Endothelial cell of umbilical vein (primary cell): Measurements from ENCODE around the gene PHLPP1. TPM values are rescaled to one million over a fixed set of nuclear protein-coding genes. Genes with fewer than 3 reads are reported as not detected.
A peak's percentile ranks its signal among the peaks of the same experiment; 100 is the strongest.

Experiments used
- BruUV-seq: library from RNA; stranded (reverse); fragments of 400-500 nt; replicated peaks from 2 replicates; lab custom pipeline; 2021; lab: Mats Ljungman, UMichigan
- CTCF ChIA-PET: fragments of 300-600, 350-600 bp; sonication (Branson Sonifier 250); formaldehyde crosslinking; loops from one replicate; lab custom pipeline; 2021; ENCODE audit warnings: antibody characterized with exemption, inconsistent platforms; lab: Charles Lee
- POLR2A ChIA-PET: fragments of 300-600, 350-600 bp; sonication (Branson Sonifier 250); formaldehyde crosslinking; loops from one replicate; lab custom pipeline; 2021; ENCODE audit warnings: antibody characterized with exemption, inconsistent platforms; lab: Charles Lee
- DNase-seq: peaks from one replicate; pipeline ENCODE4 v3.0.0-alpha.2; 2011; ENCODE audit warnings: low read depth, low spot score
- FAIRE-seq: peaks from 2 replicates; lab custom pipeline; 2011; peaks lifted over from hg19 to GRCh38; lab: Jason Lieb, UNC
- H2AFZ ChIP-seq: 2 replicates; pipeline ENCODE4 v1.6.0; 2012; ENCODE audit warnings: low read depth, low read length, control low read depth, inconsistent platforms
- H3K27ac ChIP-seq: 2 replicates; pipeline ENCODE4 v1.5.1; 2011; ENCODE audit warnings: low read depth, mild to moderate bottlenecking, control low read depth, low read length, moderate library complexity; ENCODE audit not compliant: insufficient read depth
- H3K27me3 ChIP-seq, 2 experiments: 2 replicates each; pipeline versions ENCODE4 v1.6.0 to v1.6.1; 2011; ENCODE audit warnings: low read length in 2 of 2, mixed read lengths in 1 of 2; ENCODE audit not compliant: control insufficient read depth in 2 of 2, insufficient read depth in 2 of 2
- H3K36me3 ChIP-seq, 2 experiments: 2 replicates in 1 of 2; 3 replicates in 1 of 2; pipeline ENCODE4 v1.5.1; 2011; ENCODE audit warnings: low read length in 2 of 2, mild to moderate bottlenecking in 1 of 2, moderate library complexity in 1 of 2; ENCODE audit not compliant: control insufficient read depth in 2 of 2, insufficient read depth in 2 of 2; ENCODE audit errors: extremely low read depth in 1 of 2
- H3K4me1 ChIP-seq: 3 replicates; pipeline ENCODE4 v1.5.1; 2011; ENCODE audit warnings: mild to moderate bottlenecking, low read length; ENCODE audit not compliant: control insufficient read depth, insufficient read depth; ENCODE audit errors: extremely low read depth
- H3K4me2 ChIP-seq: 2 replicates; pipeline ENCODE4 v1.6.1; 2011; ENCODE audit warnings: low read length, control low read depth, mixed read lengths; ENCODE audit not compliant: insufficient read depth
- H3K4me3 ChIP-seq, 3 experiments: fragments of 200-600 bp in 1 of 3; sonication (generic), shearing (Covaris generic) in 1 of 3; replicated peaks in 1 of 3; 2 replicates each; pipeline ENCODE4 v1.5.1; 2011 to 2016; ENCODE audit warnings: control low read depth in 3 of 3, low read length in 3 of 3, mild to moderate bottlenecking in 2 of 3, inconsistent platforms in 1 of 3, low read depth in 1 of 3, moderate library complexity in 1 of 3; ENCODE audit not compliant: insufficient read depth in 1 of 3
- H3K79me2 ChIP-seq: 2 replicates; pipeline ENCODE4 v1.6.0; 2012; ENCODE audit warnings: low read length, inconsistent platforms; ENCODE audit not compliant: control insufficient read depth, insufficient read depth
- H3K9ac ChIP-seq: replicated peaks from 2 replicates; pipeline ENCODE3; 2011; ENCODE audit warnings: low read length, control low read depth; ENCODE audit not compliant: insufficient read depth; ENCODE audit errors: extremely low read depth
- H3K9me1 ChIP-seq: replicated peaks from 3 replicates; pipeline ENCODE4 v1.6.0; 2011; ENCODE audit warnings: mild to moderate bottlenecking, low read length; ENCODE audit not compliant: control insufficient read depth, insufficient read depth; ENCODE audit errors: extremely low read depth
- H3K9me3 ChIP-seq: replicated peaks from 2 replicates; pipeline ENCODE4 v1.5.1; 2012; ENCODE audit warnings: low read length, inconsistent platforms; ENCODE audit not compliant: control insufficient read depth, insufficient read depth
- H4K20me1 ChIP-seq: replicated peaks from 2 replicates; pipeline ENCODE3; 2011; ENCODE audit warnings: mild to moderate bottlenecking, low read length; ENCODE audit not compliant: control insufficient read depth, insufficient read depth; ENCODE audit errors: extremely low read depth
- FOS ChIP-seq: IDR thresholded peaks from 2 replicates; pipeline ENCODE4 v1.6.1; 2011; ENCODE audit warnings: mild to moderate bottlenecking, low read length, moderate library complexity, borderline replicate concordance; ENCODE audit not compliant: insufficient read depth
- JUN ChIP-seq: IDR thresholded peaks from 2 replicates; pipeline ENCODE4 v1.6.1; 2011; ENCODE audit warnings: borderline replicate concordance, low read depth; ENCODE audit not compliant: insufficient read length, insufficient read depth
- MYC ChIP-seq: IDR thresholded peaks from one replicate; pipeline ENCODE4 v1.6.1; 2011; ENCODE audit warnings: mild to moderate bottlenecking, low read depth, low read length
- POLR2A ChIP-seq: IDR thresholded peaks from 2 replicates; pipeline ENCODE4 v1.6.1; 2012; ENCODE audit warnings: low read depth, mild to moderate bottlenecking, control low read depth, low read length
- POLR2AphosphoS5 ChIP-seq: IDR thresholded peaks from 2 replicates; pipeline ENCODE4 v1.6.1; 2012; ENCODE audit warnings: low read depth, mild to moderate bottlenecking, control low read depth, low read length, moderate library complexity; ENCODE audit not compliant: insufficient read depth
- dilution Hi-C: fragments of 300-500 bp; cut with MboI; formaldehyde crosslinking; loops from one replicate; pipeline ENCODE4 v1.15.0; 2019; ENCODE audit warnings: low sequenced_read_pairs; ENCODE audit not compliant: extremely low pct_ligation_motif_present
- intact Hi-C: fragments of 100-400 bp; cut with micrococcal nuclease; formaldehyde crosslinking; loops from one replicate; pipeline ENCODE4 v1.10.0; 2022
- polyA plus RNA-seq, 4 experiments: library from polyadenylated mRNA; depleted of rRNA in 3 of 4; stranded (reverse) in 3 of 4; unstranded in 1 of 4; fragments of >200 nt; gene quantifications; 2 replicates each; pipeline versions ENCODE4 v1.2.1 to v1.2.3, GENCODE V29; 2011 to 2012; ENCODE audit warnings: missing spikeins in 1 of 4
- total RNA-seq: library from RNA; stranded (reverse); gene quantifications from 2 replicates; pipeline ENCODE4 v1.2.3, GENCODE V29; 2021
- TF ChIP-seq, protein P1 (sequence below): IDR thresholded peaks from 2 replicates; pipeline ENCODE4 v1.6.1; 2011; ENCODE audit not compliant: insufficient read depth, insufficient read length
- TF ChIP-seq, protein P2 (sequence below), 2 donors: IDR thresholded peaks; 1 replicate in 1 of 2; 2 replicates in 1 of 2; pipeline ENCODE4 v1.5.1; 2011; ENCODE audit warnings: low read length in 2 of 2, mild to moderate bottlenecking in 2 of 2, moderate library complexity in 2 of 2, control low read depth in 1 of 2, inconsistent platforms in 1 of 2, low read depth in 1 of 2; ENCODE audit not compliant: insufficient read depth in 1 of 2; ENCODE audit errors: extremely low read depth in 1 of 2

Gene PHLPP1
- total and polyA plus RNA-seq, 2 donors (not counting 3 experiments of a cell fraction or from before 2014, with no cell fraction given), result 4.0 to 10.8 TPM

DNA sequence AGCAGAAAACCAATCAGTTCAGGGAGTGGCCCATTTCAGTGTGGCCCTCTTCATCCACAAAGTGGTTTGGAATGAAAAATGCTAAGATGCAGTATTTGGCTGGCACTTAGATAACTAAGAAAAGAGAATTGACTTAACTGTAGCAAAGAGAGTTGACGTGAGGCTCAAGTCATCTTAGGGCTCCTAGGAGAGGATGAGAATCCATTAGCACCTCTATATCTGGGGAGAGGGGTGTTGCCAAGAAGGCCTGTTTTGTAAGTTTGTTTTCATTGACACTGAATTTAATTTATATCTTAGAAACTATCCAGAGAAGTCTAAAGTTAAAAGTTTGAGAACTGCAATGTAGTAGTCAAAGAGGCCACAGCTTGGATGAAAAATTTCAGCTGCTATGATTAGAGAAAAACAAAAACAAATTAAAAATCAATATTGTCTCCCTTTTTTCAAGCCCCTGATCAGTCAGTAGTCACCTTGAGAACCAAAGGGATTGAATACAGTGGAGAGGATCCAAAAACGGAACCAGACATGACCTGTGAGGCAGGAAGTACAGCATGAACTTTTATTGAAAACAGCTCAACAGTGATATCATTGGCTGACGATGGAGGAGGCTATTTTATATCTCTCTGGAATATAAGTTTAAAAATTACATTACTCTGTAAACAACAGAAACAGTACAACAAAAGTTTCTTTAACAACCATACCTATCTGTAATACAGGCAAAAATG lies 52.7 kb downstream of the PHLPP1 start:
- Histone ChIP-seq H3K4me1 (peaks cover 9% of the 10 kb centered on the region), H3K9me3 (no peaks in the 10 kb centered on the region), H4K20me1 (no peaks in the 10 kb centered on the region), H3K79me2 (no peaks in the 10 kb centered on the region), H3K36me3 (no peaks in the 10 kb centered on the region), H3K9ac (no peak overlapping the region), H3K27me3 (no peaks in the 10 kb centered on the region), H3K4me2 (peak overlapping the region; percentile 17), H3K9me1 (no peaks in the 10 kb centered on the region), H3K27ac (no peak overlapping the region), H3K4me3 (no peak overlapping the region), H2AFZ (no peak overlapping the region)
- dilution Hi-C loops, result no loop called here
- no TSS peak for BruUV-seq
- no peak for FAIRE-seq
- ChIA-PET POLR2A (no interaction called here), CTCF (interaction anchor here (1.1 to 1.3 kb wide), 3 partner anchors 8 to 110 kb away, joined by 3 read pairs; no protein-coding TSS in a partner anchor)
- intact Hi-C loops, result no loop called here
- TF ChIP-seq POLR2AphosphoS5 (no peak), FOS (no peak), POLR2A (no peak)
- TF ChIP-seq, protein P1, sequence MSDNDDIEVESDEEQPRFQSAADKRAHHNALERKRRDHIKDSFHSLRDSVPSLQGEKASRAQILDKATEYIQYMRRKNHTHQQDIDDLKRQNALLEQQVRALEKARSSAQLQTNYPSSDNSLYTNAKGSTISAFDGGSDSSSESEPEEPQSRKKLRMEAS, result no peak
- DNase-seq, result no peak

DNA sequence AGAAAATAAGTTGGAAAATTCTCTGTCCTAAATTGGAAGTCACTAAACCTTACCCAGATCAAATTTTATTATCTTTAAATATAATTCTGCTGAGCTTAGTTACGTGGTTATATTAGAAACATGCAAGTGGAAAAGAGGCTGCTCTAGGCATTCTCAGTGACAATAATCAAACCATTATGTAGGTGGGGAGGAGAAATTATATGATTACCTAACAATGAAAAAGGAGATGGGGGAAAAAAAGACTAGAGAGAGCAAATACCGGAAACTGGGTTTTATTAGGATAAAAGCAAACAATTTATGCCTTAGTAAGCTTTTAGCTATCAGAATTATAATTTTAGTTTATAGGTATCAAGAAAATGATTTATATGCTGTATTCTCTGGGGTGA lies 53.2 kb downstream of the PHLPP1 start:
- no peak overlapping the region for H3K4me2 ChIP-seq
- intact Hi-C loops, result no loop called here

More for the DNA sequence above, 53.2 kb downstream of the PHLPP1 start:
- Histone ChIP-seq H3K27me3 (no peaks in the 10 kb centered on the region), H4K20me1 (no peaks in the 10 kb centered on the region), H3K4me3 (no peak overlapping the region), H3K4me1 (peaks cover 9% of the 10 kb centered on the region), H3K9me1 (no peaks in the 10 kb centered on the region), H2AFZ (no peak overlapping the region), H3K36me3 (no peaks in the 10 kb centered on the region), H3K27ac (no peak overlapping the region), H3K79me2 (no peaks in the 10 kb centered on the region), H3K9ac (no peak overlapping the region), H3K9me3 (no peaks in the 10 kb centered on the region)
- DNase-seq (no peak), FAIRE-seq (no peak)
- CTCF ChIA-PET, result interaction anchor here (1.1 to 1.3 kb wide), 3 partner anchors 9 to 109 kb away, joined by 3 read pairs; no protein-coding TSS in a partner anchor
- TF ChIP-seq MYC (no peak), POLR2AphosphoS5 (no peak), JUN (no peak)
- TF ChIP-seq, protein P2, sequence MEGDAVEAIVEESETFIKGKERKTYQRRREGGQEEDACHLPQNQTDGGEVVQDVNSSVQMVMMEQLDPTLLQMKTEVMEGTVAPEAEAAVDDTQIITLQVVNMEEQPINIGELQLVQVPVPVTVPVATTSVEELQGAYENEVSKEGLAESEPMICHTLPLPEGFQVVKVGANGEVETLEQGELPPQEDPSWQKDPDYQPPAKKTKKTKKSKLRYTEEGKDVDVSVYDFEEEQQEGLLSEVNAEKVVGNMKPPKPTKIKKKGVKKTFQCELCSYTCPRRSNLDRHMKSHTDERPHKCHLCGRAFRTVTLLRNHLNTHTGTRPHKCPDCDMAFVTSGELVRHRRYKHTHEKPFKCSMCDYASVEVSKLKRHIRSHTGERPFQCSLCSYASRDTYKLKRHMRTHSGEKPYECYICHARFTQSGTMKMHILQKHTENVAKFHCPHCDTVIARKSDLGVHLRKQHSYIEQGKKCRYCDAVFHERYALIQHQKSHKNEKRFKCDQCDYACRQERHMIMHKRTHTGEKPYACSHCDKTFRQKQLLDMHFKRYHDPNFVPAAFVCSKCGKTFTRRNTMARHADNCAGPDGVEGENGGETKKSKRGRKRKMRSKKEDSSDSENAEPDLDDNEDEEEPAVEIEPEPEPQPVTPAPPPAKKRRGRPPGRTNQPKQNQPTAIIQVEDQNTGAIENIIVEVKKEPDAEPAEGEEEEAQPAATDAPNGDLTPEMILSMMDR (IDR thresholded peaks at IDR 0.05; ENCODE audit: extremely low read depth in 1 of 2, insufficient read depth in 1 of 2, low read depth in 1 of 2, low read length in 2 of 2), result no peak
- dilution Hi-C loops, result no loop called here
- BruUV-seq, result no TSS peak
- POLR2A ChIA-PET, result no interaction called here
